Hepatocyte (in vitro differentiated cells): ENCODE results near the gene TMBIM1. TPM values are rescaled to one million over a fixed set of nuclear protein-coding genes. Genes with fewer than 3 reads are reported as not detected.

ENCODE experiments used
- DNase-seq: peaks from one replicate; pipeline ENCODE4 v3.0.0-alpha.2; 2016; ENCODE audit warnings: low spot score
- H2AFZ ChIP-seq: fragments of 200-600 bp; sonication (generic); 2 replicates; pipeline ENCODE4 v1.6.0; 2016; ENCODE audit warnings: antibody characterized with exemption, mild to moderate bottlenecking
- H3K27ac ChIP-seq: fragments of 200-600 bp; sonication (generic); 2 replicates; pipeline ENCODE4 v1.5.1; 2016; ENCODE audit warnings: mild to moderate bottlenecking
- H3K27me3 ChIP-seq: fragments of 200-600 bp; sonication (generic); 2 replicates; pipeline ENCODE4 v1.6.1; 2016
- H3K36me3 ChIP-seq: fragments of 200-600 bp; sonication (generic); replicated peaks from 2 replicates; pipeline ENCODE4 v1.5.1; 2016; ENCODE audit warnings: low read depth; ENCODE audit not compliant: insufficient read depth
- H3K4me1 ChIP-seq: fragments of 200-600 bp; sonication (generic); 2 replicates; pipeline ENCODE4 v1.5.1; 2016; ENCODE audit warnings: mild to moderate bottlenecking, moderate library complexity; ENCODE audit not compliant: insufficient read depth
- H3K4me2 ChIP-seq: fragments of 200-600 bp; sonication (generic); 2 replicates; pipeline ENCODE4 v1.6.0; 2016
- H3K4me3 ChIP-seq: fragments of 200-600 bp; sonication (generic); 2 replicates; pipeline ENCODE4 v1.5.1; 2016; ENCODE audit warnings: mild to moderate bottlenecking
- H3K79me2 ChIP-seq: fragments of 200-600 bp; sonication (generic); 2 replicates; pipeline ENCODE4 v1.6.0; 2017; ENCODE audit warnings: mild to moderate bottlenecking
- H3K9me2 ChIP-seq: fragments of 200-600 bp; sonication (generic); replicated peaks from 2 replicates; pipeline ENCODE4 v1.6.0; 2017; ENCODE audit warnings: mild to moderate bottlenecking; ENCODE audit not compliant: insufficient read depth
- H3K9me3 ChIP-seq: fragments of 200-600 bp; sonication (generic); 2 replicates; pipeline ENCODE4 v1.5.1; 2016; ENCODE audit warnings: low read depth, mild to moderate bottlenecking
- H4K20me1 ChIP-seq: fragments of 200-600 bp; sonication (generic); 2 replicates; pipeline ENCODE4 v1.6.0; 2016; ENCODE audit warnings: mild to moderate bottlenecking; ENCODE audit not compliant: insufficient read depth, poor library complexity, severe bottlenecking
- CTCF ChIP-seq: fragments of 200-600 bp; sonication (generic); IDR thresholded peaks from 2 replicates; pipeline ENCODE4 v1.5.1; 2016; ENCODE audit warnings: antibody characterized with exemption, mild to moderate bottlenecking; ENCODE audit not compliant: poor library complexity
- EZH2 ChIP-seq: fragments of 200-600 bp; sonication (generic); IDR thresholded peaks from 2 replicates; pipeline ENCODE4 v1.6.1; 2016; ENCODE audit warnings: antibody characterized with exemption, mild to moderate bottlenecking, borderline replicate concordance
- EZH2phosphoT487 ChIP-seq: fragments of 200-600 bp; sonication (generic); IDR thresholded peaks from one replicate; pipeline ENCODE4 v1.6.1; 2018; ENCODE audit warnings: antibody characterized with exemption, mild to moderate bottlenecking, low read depth, moderate library complexity; ENCODE audit not compliant: unreplicated experiment, severe bottlenecking
- WGBS: methylation state at CpG from one replicate; pipeline ENCODE4 v1.1.6; 2016; ENCODE audit warnings: low lambda C conversion rate; ENCODE audit errors: missing lambda C conversion rate; 5-methylcytosine and 5-hydroxymethylcytosine counted together
- microRNA-seq: library from miRNA; unstranded; fragments of <30 nt; microRNA quantifications from one replicate; pipeline ENCODE4, GENCODE V29; 2017
- polyA plus RNA-seq: library from polyadenylated mRNA; unstranded; fragments of >200 nt; fragmentation: Nextera tagmentation; extraction: Ambion mirVana; gene quantifications from 2 replicates; pipeline ENCODE4 v1.2.1, GENCODE V29; 2016
- small RNA-seq: library from RNA; depleted of rRNA; stranded (forward); fragments of <200 nt; gene quantifications from one replicate; pipeline ENCODE3, GENCODE V24; 2014
- total RNA-seq: library from RNA; depleted of rRNA; stranded (reverse); fragments of >200 nt; gene quantifications from 2 replicates; pipeline ENCODE4 v1.2.3, GENCODE V29; 2014

The TMBIM1 gene
- total and polyA plus RNA-seq, 2 experiments from 2014 or later: 224 to 302 TPM

GRCh38 chr2:218228366-218229090 lies 63.8 kb downstream of the TMBIM1 start:
- TF ChIP-seq EZH2phosphoT487: no peak
- no peak for TF ChIP-seq EZH2
- TF ChIP-seq CTCF: no peak
- Histone ChIP-seq H2AFZ (no peak overlapping the region), H3K27me3 (no peaks in the 10 kb centered on the region), H3K9me3 (no peaks in the 10 kb centered on the region), H3K4me1 (peaks cover 32% of the 10 kb centered on the region), H3K4me3 (no peak overlapping the region), H3K79me2 (peaks cover 67% of the 10 kb centered on the region), H3K27ac (peak overlapping the region; percentile 82), H4K20me1 (peaks cover 21% of the 10 kb centered on the region), H3K9me2 (no peaks in the 10 kb centered on the region), H3K36me3 (no peaks in the 10 kb centered on the region), H3K4me2 (no peak overlapping the region)
- WGBS: 90% methylated on average over 6 of the region's 6 CpGs
- DNase-seq: no peak

- Histone ChIP-seq H3K4me3 (no peak overlapping the region), H3K36me3 (no peaks in the 10 kb centered on the region), H3K4me2 (no peak overlapping the region), H3K27me3 (no peaks in the 10 kb centered on the region), H3K79me2 (peaks cover 69% of the 10 kb centered on the region), H3K27ac (no peak overlapping the region), H4K20me1 (peaks cover 37% of the 10 kb centered on the region), H2AFZ (no peak overlapping the region), H3K9me2 (no peaks in the 10 kb centered on the region), H3K9me3 (no peaks in the 10 kb centered on the region), H3K4me1 (peaks cover 36% of the 10 kb centered on the region)
- DNase-seq: no peak
- TF ChIP-seq EZH2phosphoT487 (no peak), EZH2 (no peak), CTCF (no peak)
- WGBS: 94% methylated on average over 3 of the region's 3 CpGs
Observed at GRCh38 chr2:218226903-218227302, 65.4 kb downstream of the TMBIM1 start.

Small RNA genes lying within 50 kb of the gene (microRNA-seq; reads per million reads assigned to microRNA genes)
- gene MIR6513 (7.6 reads per million, percentile 19 among the genes with 10 or more reads in this experiment), gene MIR6810 (11.6 reads per million, percentile 27 among the genes with 10 or more reads in this experiment)

Small RNA genes lying within 50 kb of the gene (small RNA-seq; reads per million reads assigned to genes)
- gene MIR6810: not detected

Other genes starting within 250 kb of the TMBIM1 start
- 0.10 and 0.44 TPM in 2 replicates for gene RUFY4, start 223.2 kb downstream of the TMBIM1 start, total RNA-seq
- gene RUFY4, start 223.2 kb downstream of the TMBIM1 start, polyA plus RNA-seq: 1.5 TPM in 1 of 2 replicates, not detected in the other
- 0.07 TPM in 1 of 2 replicates, not detected in the other for gene CXCR2, start 166.5 kb downstream of the TMBIM1 start, total RNA-seq
- 0.09 and 0.56 TPM in 2 replicates for gene CXCR2, start 166.5 kb downstream of the TMBIM1 start, polyA plus RNA-seq
- not detected in 2 replicates for gene CXCR1, start 125.5 kb downstream of the TMBIM1 start, total RNA-seq
- gene CXCR1, start 125.5 kb downstream of the TMBIM1 start, polyA plus RNA-seq: not detected in 2 replicates
- 310 and 312 TPM in 2 replicates for gene ARPC2, start 75.3 kb downstream of the TMBIM1 start, total RNA-seq
- gene ARPC2, start 75.3 kb downstream of the TMBIM1 start, polyA plus RNA-seq: 436 and 482 TPM in 2 replicates
- 6.1 and 10.9 TPM in 2 replicates for gene GPBAR1, start 31.5 kb downstream of the TMBIM1 start, total RNA-seq
- gene GPBAR1, start 31.5 kb downstream of the TMBIM1 start, polyA plus RNA-seq: 23.4 and 25.6 TPM in 2 replicates
- 104 and 140 TPM in 2 replicates for gene AAMP, start 22.4 kb downstream of the TMBIM1 start, total RNA-seq
- gene AAMP, start 22.4 kb downstream of the TMBIM1 start, polyA plus RNA-seq: 166 and 179 TPM in 2 replicates
- 48.7 and 56.3 TPM in 2 replicates for gene PNKD, start 22.0 kb downstream of the TMBIM1 start, total RNA-seq
- 140 and 145 TPM in 2 replicates for gene PNKD, start 22.0 kb downstream of the TMBIM1 start, polyA plus RNA-seq
- 0.33 TPM in 1 of 2 replicates, not detected in the other for gene CATIP, start 64.4 kb upstream of the TMBIM1 start, total RNA-seq
- gene CATIP, start 64.4 kb upstream of the TMBIM1 start, polyA plus RNA-seq: 0.39 and 0.70 TPM in 2 replicates
- 0.60 and 0.72 TPM in 2 replicates for gene SLC11A1, start 89.8 kb upstream of the TMBIM1 start, total RNA-seq
- 0.74 and 1.2 TPM in 2 replicates for gene SLC11A1, start 89.8 kb upstream of the TMBIM1 start, polyA plus RNA-seq
- 124 and 142 TPM in 2 replicates for gene CTDSP1, start 107.4 kb upstream of the TMBIM1 start, total RNA-seq
- 48.4 and 53.1 TPM in 2 replicates for gene CTDSP1, start 107.4 kb upstream of the TMBIM1 start, polyA plus RNA-seq
- gene VIL1, start 126.6 kb upstream of the TMBIM1 start, total RNA-seq: 218 and 261 TPM in 2 replicates
- gene VIL1, start 126.6 kb upstream of the TMBIM1 start, polyA plus RNA-seq: 151 and 160 TPM in 2 replicates